ENCODE results near the gene CCDC191.

The CCDC191 gene

DNA sequence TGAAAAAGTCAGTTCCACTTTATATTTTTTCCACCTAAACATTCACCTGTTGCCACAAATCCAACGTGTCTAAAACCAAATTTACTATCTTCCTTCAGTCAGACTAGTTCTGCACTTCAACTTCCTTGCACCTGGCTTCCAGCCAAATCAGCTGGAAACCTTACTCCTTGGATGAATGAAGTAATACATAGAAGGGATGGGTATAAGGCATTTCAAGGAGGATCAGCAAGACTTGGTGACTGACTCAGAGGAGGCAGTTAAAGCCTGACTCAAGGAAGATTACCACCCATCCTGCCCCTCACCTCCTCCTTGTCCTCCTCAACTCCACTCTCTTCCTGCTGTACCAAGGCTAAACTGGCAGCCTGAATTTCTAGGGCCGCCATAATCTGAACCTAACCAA lies 37.3 kb upstream of the CCDC191 start:
- Histone ChIP-seq H3K4me3 (ENCODE audit: low read length) (no peak overlapping the region), H2AFZ (ENCODE audit: low read length) (no peak overlapping the region), H3K9ac (ENCODE audit: low read length) (no peak overlapping the region), H3K4me1 (ENCODE audit: low read length) (no peaks in the 10 kb centered on the region), H4K20me1 (ENCODE audit: insufficient read depth, low read length) (no peaks in the 10 kb centered on the region), H3K9me3 (replicated peaks; ENCODE audit: insufficient read depth, low read length) (no peaks in the 10 kb centered on the region), H3K9me2 (replicated peaks; ENCODE audit: insufficient read depth, low read length) (no peaks in the 10 kb centered on the region), H3F3A (ENCODE audit: insufficient read depth, low read length) (no peaks in the 10 kb centered on the region), H3K27ac (ENCODE audit: low read length) (no peak overlapping the region), H3K27me3 (replicated peaks; ENCODE audit: insufficient read depth, low read length) (no peaks in the 10 kb centered on the region), H3K79me2 (ENCODE audit: low read length) (no peaks in the 10 kb centered on the region), H3K4me2 (ENCODE audit: low read depth, low read length) (no peak overlapping the region), H3K36me3 (replicated peaks; ENCODE audit: insufficient read depth, low read length) (no peaks in the 10 kb centered on the region)
- TF ChIP-seq EZH2 (optimal IDR thresholded peaks at IDR 0.05; ENCODE audit: low read depth, low read length) (no peak), EZH2phosphoT487 (IDR thresholded peaks at IDR 0.05; ENCODE audit: low read length) (no peak)
- TF ChIP-seq, protein P1, sequence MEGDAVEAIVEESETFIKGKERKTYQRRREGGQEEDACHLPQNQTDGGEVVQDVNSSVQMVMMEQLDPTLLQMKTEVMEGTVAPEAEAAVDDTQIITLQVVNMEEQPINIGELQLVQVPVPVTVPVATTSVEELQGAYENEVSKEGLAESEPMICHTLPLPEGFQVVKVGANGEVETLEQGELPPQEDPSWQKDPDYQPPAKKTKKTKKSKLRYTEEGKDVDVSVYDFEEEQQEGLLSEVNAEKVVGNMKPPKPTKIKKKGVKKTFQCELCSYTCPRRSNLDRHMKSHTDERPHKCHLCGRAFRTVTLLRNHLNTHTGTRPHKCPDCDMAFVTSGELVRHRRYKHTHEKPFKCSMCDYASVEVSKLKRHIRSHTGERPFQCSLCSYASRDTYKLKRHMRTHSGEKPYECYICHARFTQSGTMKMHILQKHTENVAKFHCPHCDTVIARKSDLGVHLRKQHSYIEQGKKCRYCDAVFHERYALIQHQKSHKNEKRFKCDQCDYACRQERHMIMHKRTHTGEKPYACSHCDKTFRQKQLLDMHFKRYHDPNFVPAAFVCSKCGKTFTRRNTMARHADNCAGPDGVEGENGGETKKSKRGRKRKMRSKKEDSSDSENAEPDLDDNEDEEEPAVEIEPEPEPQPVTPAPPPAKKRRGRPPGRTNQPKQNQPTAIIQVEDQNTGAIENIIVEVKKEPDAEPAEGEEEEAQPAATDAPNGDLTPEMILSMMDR (IDR thresholded peaks at IDR 0.05; ENCODE audit: low read length) = no peak
- no peak for DNase-seq

GRCh38 chr3:114093016-114093380 lies 36.7 kb upstream of the CCDC191 start:
- no peaks in the 10 kb centered on the region for H4K20me1 ChIP-seq (ENCODE audit: insufficient read depth, low read length)
- H3F3A ChIP-seq (ENCODE audit: insufficient read depth, low read length) = no peaks in the 10 kb centered on the region
- H3K4me3 ChIP-seq (ENCODE audit: low read length) = no peak overlapping the region
- no peaks in the 10 kb centered on the region for H3K4me1 ChIP-seq (ENCODE audit: low read length)
- no peak overlapping the region for H3K4me2 ChIP-seq (ENCODE audit: low read depth, low read length)
- H3K9me3 ChIP-seq (replicated peaks; ENCODE audit: insufficient read depth, low read length) = no peaks in the 10 kb centered on the region
- H3K27me3 ChIP-seq (replicated peaks; ENCODE audit: insufficient read depth, low read length) = no peaks in the 10 kb centered on the region
- no peaks in the 10 kb centered on the region for H3K79me2 ChIP-seq (ENCODE audit: low read length)
- no peaks in the 10 kb centered on the region for H3K9me2 ChIP-seq (replicated peaks; ENCODE audit: insufficient read depth, low read length)
- TF ChIP-seq EZH2 (optimal IDR thresholded peaks at IDR 0.05; ENCODE audit: low read depth, low read length) = no peak
- TF ChIP-seq, protein P1 (IDR thresholded peaks at IDR 0.05; ENCODE audit: low read length) = no peak
- no peak for TF ChIP-seq EZH2phosphoT487 (IDR thresholded peaks at IDR 0.05; ENCODE audit: low read length)
- no peak overlapping the region for H3K27ac ChIP-seq (ENCODE audit: low read length)
- H3K36me3 ChIP-seq (replicated peaks; ENCODE audit: insufficient read depth, low read length) = no peaks in the 10 kb centered on the region
- no peak for DNase-seq
- no peak overlapping the region for H3K9ac ChIP-seq (ENCODE audit: low read length)
- H2AFZ ChIP-seq (ENCODE audit: low read length) = no peak overlapping the region

- H3K9me3 ChIP-seq (replicated peaks; ENCODE audit: insufficient read depth, low read length) = no peaks in the 10 kb centered on the region
- no peak overlapping the region for H2AFZ ChIP-seq (ENCODE audit: low read length)
- no peak overlapping the region for H3K4me3 ChIP-seq (ENCODE audit: low read length)
- no peak overlapping the region for H3K4me2 ChIP-seq (ENCODE audit: low read depth, low read length)
- no peaks in the 10 kb centered on the region for H3K36me3 ChIP-seq (replicated peaks; ENCODE audit: insufficient read depth, low read length)
- H3K4me1 ChIP-seq (ENCODE audit: low read length) = no peaks in the 10 kb centered on the region
- H3K9me2 ChIP-seq (replicated peaks; ENCODE audit: insufficient read depth, low read length) = no peaks in the 10 kb centered on the region
- H4K20me1 ChIP-seq (ENCODE audit: insufficient read depth, low read length) = no peaks in the 10 kb centered on the region
- H3K79me2 ChIP-seq (ENCODE audit: low read length) = no peaks in the 10 kb centered on the region
- H3K27ac ChIP-seq (ENCODE audit: low read length) = no peak overlapping the region
- no peaks in the 10 kb centered on the region for H3K27me3 ChIP-seq (replicated peaks; ENCODE audit: insufficient read depth, low read length)
- H3F3A ChIP-seq (ENCODE audit: insufficient read depth, low read length) = no peaks in the 10 kb centered on the region
- TF ChIP-seq, protein P1 (IDR thresholded peaks at IDR 0.05; ENCODE audit: low read length) = no peak
- TF ChIP-seq EZH2 (optimal IDR thresholded peaks at IDR 0.05; ENCODE audit: low read depth, low read length) (no peak), EZH2phosphoT487 (IDR thresholded peaks at IDR 0.05; ENCODE audit: low read length) (no peak)
- DNase-seq = no peak
- no peak overlapping the region for H3K9ac ChIP-seq (ENCODE audit: low read length)
Observed at GRCh38 chr3:114092151-114093015, 36.1 kb upstream of the CCDC191 start.

Measured in MM.1S (cell line).